Kidney tubule cell (primary cell): Measurements from ENCODE around the gene MAU2.

ENCODE experiments used
- DNase-seq: peaks from one replicate; pipeline ENCODE4 v3.0.0-alpha.2; 2018; ENCODE audit warnings: low spot score

Gene MAU2

GRCh38 chr19:19308373-19308772 lies 12.3 kb upstream of the MAU2 start:
- DNase-seq: no peak

GRCh38 chr19:19315444-19315843 lies 5.2 kb upstream of the MAU2 start:
- DNase-seq: no peak

GRCh38 chr19:19316082-19316481 lies 4.5 kb upstream of the MAU2 start:
- DNase-seq: no peak

GRCh38 chr19:19319732-19320360 lies 783 bp upstream of the MAU2 start:
- no peak for DNase-seq

GRCh38 chr19:19321141-19321577 lies 530 bp downstream of the MAU2 start:
- DNase-seq: peak; percentile 7

- DNase-seq: no peak
Measured at GRCh38 chr19:19324059-19324770, 3.6 kb downstream of the MAU2 start.

- no peak for DNase-seq
Measured at GRCh38 chr19:19327672-19328071, 7.0 kb downstream of the MAU2 start.

- peak; percentile 7 for DNase-seq
Measured at GRCh38 chr19:19329126-19329525, 8.5 kb downstream of the MAU2 start.

GRCh38 chr19:19334063-19334988 lies 13.7 kb downstream of the MAU2 start:
- DNase-seq: no peak

- DNase-seq: no peak
Measured at GRCh38 chr19:19334989-19335344, 14.3 kb downstream of the MAU2 start.

- DNase-seq: no peak
Measured at GRCh38 chr19:19335408-19336158, 15.0 kb downstream of the MAU2 start.

GRCh38 chr19:19336597-19336996 lies 16.0 kb downstream of the MAU2 start:
- no peak for DNase-seq

GRCh38 chr19:19337120-19337519 lies 16.5 kb downstream of the MAU2 start:
- no peak for DNase-seq

- DNase-seq: peak; percentile 7
Measured at GRCh38 chr19:19338082-19338481, 17.5 kb downstream of the MAU2 start.

GRCh38 chr19:19341026-19341425 lies 20.4 kb downstream of the MAU2 start:
- no peak for DNase-seq

GRCh38 chr19:19342086-19343015 lies 21.7 kb downstream of the MAU2 start:
- peak; percentile 63 for DNase-seq

- no peak for DNase-seq
Measured at GRCh38 chr19:19343016-19343362, 22.4 kb downstream of the MAU2 start.

GRCh38 chr19:19343762-19344161 lies 23.1 kb downstream of the MAU2 start:
- no peak for DNase-seq

GRCh38 chr19:19345232-19345631 lies 24.6 kb downstream of the MAU2 start:
- no peak for DNase-seq

GRCh38 chr19:19345970-19346369 lies 25.3 kb downstream of the MAU2 start:
- no peak for DNase-seq
